NCI-H2081 treated with DMSO at 0.1 percent for 48 hours (cell line): ENCODE results near the gene PRKD2.
A peak's percentile ranks its signal among the peaks of the same experiment; 100 is the strongest.

Experiments used
- DNase-seq: peaks from one replicate; lab custom pipeline; 2025; lab: John Stamatoyannopoulos, UW

The PRKD2 gene

DNA sequence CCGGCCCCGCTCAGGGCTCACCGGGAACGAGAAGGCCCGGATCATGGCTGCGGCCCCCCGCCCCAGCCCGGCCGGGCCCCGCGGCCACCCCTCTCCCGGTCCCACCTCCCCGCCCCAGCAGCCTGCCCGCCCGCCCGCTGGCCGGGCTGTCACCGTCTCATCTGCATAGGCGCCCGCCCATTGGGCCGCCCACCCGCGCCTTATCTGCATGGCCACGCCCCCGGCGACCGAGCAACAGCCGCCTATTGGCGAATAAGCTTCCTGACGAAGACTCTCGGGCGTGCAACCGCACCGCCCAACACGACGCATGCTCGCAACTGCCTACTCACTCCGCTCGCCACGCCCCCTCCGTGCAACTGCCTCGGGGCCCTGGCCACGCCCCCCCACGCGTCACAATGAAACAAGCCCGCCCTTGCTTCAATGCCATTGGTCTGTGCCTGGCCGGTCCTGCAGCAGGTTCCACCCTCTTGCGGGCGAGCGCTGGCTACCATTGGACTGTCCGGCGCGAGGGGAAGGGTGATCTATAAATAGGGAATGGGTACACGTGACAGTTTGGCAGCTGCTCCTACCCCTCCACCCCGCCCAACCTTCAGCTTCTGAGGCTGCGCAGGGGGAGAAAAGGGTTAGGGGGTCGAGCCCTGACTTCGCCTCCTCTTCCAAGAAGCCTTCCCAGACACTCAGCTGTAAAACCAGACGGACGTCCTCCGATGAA, 55.7 kb downstream of the PRKD2 start, which contains the start of gene DACT3:
DACT3 (minus strand) TSS at position 163 of the 712 bp plus-strand sequence; CDS start at position 45, 118 bp downstream.
- peak; percentile 97 for DNase-seq

DNA sequence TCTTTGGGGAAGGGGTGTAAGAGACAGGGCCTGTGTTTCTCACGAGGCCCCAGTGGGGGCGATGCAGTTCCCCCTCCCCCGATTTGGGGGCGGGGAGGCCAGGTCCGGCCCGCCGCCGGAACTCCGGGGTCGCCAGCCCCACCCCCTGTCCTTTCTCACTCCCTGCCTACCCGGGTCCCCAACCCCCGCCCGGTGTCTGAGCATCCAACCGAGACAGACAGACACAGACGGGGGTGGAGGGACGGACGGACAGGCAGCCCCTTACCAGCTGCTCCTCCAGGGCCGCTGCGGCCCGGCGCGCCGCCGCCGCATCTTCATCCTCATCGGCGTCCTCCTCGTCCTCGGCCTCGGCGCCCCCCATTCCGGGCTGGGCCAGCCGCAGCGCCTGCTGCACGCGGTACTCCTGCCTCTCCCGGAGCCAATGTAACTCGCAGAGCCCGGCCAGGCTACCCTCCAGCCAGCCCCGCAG, 56.3 kb downstream of the PRKD2 start:
- DNase-seq, result no peak

DNA sequence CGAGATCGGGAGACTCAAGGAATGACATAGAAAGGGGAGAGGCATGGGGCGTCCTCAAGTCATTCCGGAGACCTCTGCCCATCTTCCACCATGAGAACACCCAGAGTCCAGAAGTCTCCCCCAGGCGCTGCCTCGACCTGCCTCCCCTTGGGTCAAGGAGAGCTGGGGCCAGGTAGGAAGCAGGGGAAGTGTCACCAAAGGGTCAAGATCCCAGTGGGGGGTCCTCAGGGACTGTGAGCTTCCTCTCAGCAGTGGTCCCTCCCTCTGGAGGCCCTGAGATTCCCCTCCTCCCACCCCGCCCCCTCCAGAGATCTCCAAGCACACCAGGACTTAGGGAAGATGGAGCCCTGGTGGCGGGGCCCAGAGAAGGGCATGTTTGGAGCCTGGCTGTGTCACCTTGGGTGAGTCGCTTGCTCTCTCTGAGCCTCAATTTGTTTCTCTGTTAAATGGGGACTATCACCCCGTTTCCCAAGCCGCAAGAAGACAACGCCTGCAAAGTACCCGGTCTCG, 56.9 kb downstream of the PRKD2 start:
- DNase-seq, result no peak

DNA sequence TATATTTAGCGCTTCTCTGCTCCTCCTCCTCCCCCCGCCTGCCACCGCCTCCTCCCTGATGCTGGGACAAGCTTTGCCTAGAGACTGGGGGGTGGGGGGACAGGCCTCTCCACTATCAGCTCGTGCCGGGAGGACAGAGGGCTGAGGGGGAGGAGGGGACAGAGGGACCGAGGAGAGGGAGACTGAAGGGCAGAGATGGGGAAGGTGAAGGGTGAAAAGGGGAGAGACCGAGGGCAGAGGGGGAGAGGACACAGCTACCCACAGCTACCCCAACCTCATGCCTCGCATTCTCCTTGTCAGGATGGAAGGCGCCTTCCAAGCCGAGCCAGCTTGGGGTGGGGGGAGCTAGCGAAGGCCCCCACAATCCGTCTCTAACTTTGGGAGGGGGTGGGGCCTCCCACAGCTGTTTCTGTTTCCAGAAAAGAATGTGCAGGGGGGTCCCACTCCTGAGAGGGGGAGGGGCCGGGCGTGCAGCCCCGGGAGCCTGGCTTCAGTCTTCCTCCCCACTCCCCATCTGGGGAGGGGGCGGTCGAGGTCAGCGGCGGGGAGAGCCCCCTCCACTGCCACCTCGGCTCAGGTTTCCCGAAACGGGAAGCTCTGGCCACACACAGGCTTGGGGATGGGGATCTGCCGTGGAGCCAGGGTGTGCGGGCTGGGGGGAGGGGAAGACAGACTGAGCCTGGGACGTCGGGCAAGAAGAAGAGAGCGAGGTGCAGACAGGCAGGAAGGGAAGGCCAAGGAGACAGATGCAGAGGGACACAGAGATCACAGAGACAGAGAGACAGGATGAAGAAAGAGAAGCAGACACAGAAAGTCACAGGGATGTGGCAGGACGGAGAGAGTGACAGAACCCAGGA, 57.5 kb downstream of the PRKD2 start:
- no peak for DNase-seq

DNA sequence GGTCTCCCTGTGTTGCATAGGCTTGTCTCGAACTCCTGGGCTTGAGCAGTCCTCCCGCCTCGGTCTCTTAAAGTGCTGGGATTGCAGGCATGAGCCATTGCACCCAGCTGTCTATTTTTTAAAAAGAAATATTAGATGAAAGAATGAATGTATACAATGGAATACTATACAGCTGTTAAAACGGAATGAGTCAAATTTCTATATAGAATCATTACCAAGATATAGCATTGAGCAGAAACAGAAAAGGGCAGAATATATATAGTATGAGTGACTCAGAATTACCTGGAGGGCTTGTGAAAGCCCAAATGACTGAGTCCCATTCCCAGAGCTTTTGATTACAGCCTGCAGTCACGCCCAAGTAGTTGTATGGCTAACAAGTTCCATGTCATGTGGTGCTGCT, 60.4 kb downstream of the PRKD2 start:
- DNase-seq, result no peak

GRCh38 chr19:46654621-46655152, 62.2 kb downstream of the PRKD2 start:
- no peak for DNase-seq

DNA sequence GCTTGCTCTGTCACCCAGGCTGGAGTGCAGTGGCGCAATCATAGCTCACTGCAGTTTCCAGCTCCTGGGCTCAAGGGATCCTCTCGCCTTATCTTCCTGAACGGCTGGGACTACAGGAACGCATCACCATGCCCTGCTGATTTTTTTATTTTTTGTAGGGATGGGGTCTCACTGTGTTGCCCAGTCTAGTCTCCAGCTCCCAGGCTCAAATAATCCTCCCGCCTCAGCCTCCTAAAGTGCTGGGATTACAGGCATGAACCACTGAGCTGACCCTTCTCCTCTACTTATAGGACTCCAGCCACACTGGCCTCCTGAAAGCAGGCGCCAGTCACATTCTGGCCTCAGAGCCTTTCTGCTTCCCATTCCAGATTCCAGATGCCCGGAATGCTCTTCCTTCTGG, 66.5 kb downstream of the PRKD2 start:
- no peak for DNase-seq

GRCh38 chr19:46648961-46649960, 67.7 kb downstream of the PRKD2 start:
- no peak for DNase-seq

GRCh38 chr19:46648060-46648960, 68.6 kb downstream of the PRKD2 start:
- no peak for DNase-seq

GRCh38 chr19:46646402-46646801, 70.5 kb downstream of the PRKD2 start:
- no peak for DNase-seq

DNA sequence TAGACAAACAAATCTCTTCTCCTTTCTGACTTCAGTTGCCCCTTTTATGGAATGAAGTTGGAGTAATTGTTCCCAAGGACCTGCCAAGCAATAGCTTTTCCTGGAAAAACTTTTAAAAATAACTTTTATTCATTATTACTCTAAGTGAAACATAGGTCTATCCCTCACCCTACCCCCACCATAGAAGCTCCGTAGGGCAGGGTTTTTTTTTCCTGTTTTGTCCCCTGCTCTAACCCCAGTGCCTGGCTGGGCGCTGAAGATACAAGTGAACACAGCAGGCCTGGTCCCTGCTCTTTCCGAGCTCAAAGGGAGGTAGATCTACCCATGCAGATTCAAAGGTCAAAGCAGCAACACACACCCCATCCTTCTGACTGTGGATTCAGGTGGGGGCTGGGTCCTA, 72.2 kb downstream of the PRKD2 start:
- DNase-seq, result no peak

DNA sequence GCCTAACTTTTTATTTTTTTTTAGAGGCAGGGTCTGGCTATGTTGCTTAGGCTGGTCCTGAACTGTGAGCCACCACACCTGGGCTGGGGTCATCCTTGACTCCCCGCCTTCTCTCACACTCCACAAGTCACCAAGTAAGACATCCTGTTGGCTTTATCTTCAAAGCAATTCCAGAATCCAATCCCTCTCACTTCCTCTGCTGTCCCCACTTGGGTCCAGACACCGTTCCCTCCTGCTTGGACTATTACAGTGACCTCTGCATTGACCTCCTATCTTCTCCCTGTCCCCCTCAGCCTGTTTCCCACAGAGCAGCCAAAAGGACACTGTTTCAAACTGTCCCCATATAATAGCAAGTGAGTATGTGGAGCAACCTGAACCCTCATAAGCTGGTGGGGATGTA, 76.3 kb downstream of the PRKD2 start:
- DNase-seq, result no peak

GRCh38 chr19:46639358-46640182, 77.3 kb downstream of the PRKD2 start:
- no peak for DNase-seq

- DNase-seq, result no peak
Measured at GRCh38 chr19:46637224-46637623, 79.7 kb downstream of the PRKD2 start.

DNA sequence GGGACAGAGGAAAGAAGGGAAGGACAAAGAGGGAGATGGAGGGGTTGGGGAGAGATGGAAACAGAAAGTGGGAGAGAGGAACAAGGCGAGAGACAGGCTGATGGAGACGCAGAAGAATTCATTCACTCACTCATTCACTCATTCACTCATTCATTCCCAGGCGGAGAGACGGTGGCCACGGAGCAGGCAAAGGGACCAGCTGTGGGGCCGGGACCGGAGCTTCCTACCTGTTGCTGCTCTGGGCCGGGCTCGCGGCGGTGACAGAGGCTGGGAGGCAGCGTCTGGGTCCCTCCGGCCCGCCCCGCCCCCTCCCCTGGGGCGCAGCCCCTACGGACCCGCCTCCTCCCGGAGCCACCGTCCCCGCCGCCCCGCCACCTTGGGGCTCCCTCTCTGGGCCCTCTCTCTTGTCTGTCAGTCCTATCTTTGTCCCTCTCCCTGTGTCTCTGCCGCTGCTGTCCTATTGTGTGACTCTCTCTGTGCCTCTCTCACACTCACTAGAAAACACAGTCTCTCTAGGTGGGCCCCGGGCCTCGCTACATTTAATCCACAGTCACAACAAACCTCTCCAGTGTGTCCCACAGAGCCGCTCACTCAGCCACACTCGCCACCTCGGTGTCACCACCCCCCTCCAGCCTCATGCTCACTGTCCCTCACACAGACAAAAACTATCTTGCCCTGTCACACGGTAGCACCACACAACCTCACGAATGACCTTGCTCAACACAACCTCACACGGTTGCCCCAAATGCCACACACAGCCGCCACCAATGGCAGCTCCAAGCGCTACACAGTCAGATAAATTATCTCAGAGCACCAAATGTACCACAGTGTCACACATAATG, 80.8 kb downstream of the PRKD2 start, which contains the start of gene GNG8:
GNG8 (minus strand) TSS at position 283 of the 842 bp plus-strand sequence. CDS start 1,520 bp downstream, outside the sequence.
- no peak for DNase-seq

DNA sequence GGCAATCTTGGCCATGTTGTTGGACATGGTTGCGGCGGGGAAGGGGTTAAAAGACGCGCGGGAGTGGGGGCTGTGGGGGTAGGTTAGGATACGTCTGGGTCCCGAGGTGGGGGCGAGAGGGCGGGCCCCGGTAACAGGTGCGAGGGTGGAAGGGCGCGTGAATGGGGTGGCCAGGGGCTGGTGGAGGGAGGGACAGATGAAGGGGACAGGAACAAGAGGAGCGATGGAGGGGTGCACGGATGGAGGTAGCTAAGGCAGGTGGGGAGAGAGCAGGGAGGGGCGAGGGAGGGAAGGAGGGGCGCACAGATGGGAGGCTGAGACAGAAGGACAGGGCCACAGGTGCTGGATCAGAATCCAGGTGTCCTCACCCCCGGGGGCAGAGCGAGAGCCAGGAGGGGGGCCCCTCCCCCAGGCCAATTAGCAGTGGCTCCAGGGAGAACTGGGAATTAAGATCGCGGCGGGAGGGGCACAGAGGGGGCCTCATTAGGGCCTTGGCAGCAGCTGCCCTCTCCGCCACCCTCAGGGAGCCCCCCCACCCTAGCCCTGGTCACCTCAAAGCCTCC, 82.2 kb downstream of the PRKD2 start:
- DNase-seq, result no peak

DNA sequence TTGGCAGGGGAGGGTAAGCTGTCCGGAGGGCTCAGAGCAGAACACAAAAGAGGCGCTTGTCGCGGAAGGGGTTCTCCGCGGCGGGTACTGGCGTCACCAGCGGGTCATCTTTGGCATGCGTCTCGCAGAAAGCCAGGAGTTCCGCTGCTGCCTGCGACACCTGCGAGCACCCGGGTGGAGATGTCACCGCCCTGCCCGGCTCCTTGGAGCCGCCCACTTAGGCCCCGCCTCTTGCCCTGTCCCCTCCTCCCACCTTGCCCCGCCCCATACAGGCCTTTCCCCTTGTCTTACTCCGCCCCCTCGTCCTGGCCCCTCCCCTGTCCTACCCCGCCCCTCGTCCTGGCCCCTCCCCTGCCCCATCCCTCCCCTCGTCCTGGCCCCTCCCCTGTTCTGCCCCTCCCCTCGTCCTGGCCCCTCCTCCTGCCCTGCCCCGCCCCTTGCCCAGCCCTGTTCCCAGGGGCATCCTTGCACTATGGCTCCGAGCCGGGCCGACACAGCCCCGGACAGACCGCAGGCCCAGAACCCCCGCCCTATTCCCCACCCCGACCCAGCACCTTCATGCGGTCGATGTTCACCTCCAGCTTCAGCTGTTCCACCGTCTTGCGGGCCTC, 82.8 kb downstream of the PRKD2 start:
- no peak for DNase-seq

DNA sequence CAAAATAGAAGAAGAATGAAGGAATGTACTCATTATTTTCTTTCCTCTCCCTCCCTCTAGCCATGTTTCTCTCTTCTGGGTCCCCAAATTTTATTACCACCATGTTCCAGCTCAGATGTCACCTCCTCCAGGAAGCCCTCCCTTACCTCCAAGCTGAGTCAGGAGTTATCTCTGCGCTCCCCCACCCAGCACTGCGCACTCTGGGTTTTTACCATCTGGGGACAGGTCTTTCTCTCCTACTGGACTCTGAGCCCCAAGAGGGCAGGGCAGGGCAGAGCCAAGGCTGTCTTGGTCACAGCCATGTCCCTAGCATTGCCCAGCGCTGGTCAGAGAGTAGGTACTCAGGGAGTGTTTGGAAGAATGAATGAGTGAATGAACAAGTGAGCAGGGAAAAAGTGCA, 83.8 kb downstream of the PRKD2 start:
- DNase-seq, result no peak
